Hindlimb muscle (tissue), 1 donor: ENCODE results near the gene IGBP1. TPM values are rescaled to one million over a fixed set of nuclear protein-coding genes. Genes with fewer than 3 reads are reported as not detected.
"Not testable (repeated sequence)": the region's sequence is repeated elsewhere in the genome, so short reads cannot be mapped to it uniquely, and the experiment has no call there.

Source experiments
- DNase-seq: peaks from one replicate; pipeline ENCODE4 v3.0.0-alpha.2; 2013
- polyA plus RNA-seq: library from polyadenylated mRNA; unstranded; fragments of 120-200 nt; gene quantifications from one replicate; pipeline ENCODE4 v1.2.1, GENCODE V29; 2013; ENCODE audit not compliant: insufficient read length

Gene IGBP1
- polyA plus RNA-seq: 117 TPM

DNA sequence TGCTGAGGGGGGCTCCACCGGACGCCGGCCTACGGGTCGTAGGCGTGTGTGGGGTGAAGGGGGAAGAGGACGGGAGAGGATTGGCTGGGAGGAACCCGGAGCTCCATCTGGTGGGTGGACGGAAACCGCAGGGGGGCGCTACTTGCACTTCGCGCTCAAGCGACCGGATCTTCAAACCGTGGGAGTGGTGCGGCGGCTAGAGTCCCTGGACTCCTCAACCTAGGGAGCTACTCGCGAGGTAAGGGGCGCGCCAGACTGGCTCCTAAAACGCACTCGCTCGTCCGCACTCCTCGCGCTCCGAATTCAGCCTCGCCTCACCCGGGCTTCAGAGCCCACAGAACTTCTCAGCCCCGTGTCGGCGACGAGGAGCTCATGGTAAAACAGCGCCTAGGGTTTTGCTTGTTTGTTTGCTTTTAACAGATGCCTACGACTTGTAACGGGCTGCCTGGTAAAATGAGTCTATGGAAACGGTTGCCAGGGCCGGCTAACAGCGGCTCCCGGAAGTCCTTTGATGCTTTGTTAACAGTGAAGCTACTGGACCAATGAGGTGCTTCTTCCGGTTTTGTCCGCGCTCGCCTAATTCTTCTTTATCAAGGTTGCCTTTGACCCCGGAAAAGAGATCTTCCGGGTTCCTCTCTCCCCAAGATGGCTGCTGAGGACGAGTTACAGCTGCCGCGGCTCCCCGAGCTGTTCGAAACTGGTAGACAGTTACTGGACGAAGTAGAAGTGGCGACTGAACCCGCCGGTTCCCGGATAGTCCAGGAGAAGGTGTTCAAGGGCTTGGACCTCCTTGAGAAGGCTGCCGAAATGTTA, at the start of gene IGBP1:
Gene IGBP1 (plus strand): TSS at position 145 of the 813 bp plus-strand sequence. CDS start 501 bp downstream, at position 646.
- peak; percentile 74 for DNase-seq

DNA sequence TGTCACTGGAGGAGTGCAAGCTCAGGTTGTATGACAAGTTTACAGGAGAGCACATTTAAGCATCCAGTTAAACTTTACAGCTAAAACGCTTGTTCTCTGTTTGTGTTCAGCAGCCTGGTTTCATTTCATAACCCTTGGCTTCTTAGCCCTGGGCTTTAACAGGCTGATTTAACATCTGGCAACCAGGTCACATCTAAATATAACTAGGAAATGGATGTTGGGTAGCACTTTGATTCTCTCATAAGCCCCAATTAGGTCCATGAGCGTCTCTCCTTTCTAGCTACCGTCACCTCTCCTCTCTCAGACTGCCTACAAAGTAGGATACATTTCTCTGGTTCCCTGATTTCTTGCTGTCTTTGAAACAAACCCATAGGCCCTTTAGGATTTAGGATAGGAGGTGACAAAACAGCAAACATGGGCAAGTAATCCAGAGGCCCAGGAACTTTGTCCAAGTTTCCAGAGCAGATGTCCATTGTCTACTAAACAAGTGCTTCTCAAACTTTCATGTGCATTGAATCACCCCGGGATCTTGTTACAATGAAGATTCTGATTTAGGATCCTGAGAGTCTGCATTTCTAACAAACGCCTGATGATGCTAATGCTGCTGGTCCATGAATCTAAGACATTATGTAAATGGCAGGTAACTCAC, 48.5 kb upstream of the IGBP1 start:
- peak; percentile 16 for DNase-seq

DNA sequence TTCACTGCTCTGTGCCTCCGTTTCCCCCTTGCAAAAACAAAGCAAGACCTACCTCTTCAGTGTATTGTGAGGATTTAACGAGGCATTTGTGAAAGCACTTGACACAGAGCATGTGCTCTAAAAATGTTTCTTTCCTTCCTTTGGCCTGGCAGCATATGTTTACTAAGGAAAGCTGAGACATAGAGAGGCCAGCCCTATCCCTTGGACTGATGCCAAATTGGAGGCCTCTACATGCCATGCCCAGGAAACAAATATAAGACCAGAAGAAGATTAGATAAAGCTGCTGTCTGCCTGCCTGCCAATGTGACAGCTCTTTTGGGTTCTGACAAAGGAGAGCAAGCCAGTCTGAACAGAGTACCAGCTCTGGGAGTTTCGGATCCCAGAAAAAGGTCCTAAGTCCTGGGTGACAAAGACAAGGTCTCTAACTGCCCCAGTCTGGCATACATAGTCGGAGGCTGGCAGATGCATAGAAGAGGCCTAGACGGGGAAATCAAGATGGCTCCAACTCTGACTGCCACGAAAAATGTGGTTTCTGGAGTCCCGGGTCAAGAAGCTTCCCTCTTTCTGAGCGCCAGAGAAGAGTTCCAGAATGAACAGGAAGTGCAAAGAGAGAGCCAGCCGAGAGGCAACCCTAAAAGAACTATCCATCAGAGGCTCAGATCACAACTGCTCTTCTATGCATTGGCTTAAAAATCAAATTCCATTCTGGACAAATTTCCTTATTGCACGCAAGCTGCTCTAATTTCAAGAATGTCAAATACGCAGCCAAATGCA, 45.2 kb upstream of the IGBP1 start:
- no peak for DNase-seq

DNA sequence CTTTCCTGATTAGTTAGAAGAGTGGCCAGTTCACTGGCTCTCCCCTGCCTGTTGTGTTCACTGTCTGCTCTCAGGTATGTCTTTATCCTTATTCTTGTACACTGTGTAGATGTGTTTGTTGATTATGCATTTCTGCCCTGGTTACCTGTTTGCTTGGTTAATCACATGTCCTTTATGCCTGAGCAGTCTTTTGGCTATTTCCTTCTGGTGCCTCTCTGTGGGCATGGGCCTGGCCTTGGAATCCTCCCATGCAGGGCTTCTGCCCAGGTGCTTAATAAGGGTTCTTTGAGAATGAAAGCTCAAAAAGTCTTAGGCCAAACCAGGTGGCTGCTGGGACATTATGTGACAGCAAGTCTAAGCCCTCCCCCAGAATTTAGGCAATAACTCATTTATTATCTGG, 44.5 kb upstream of the IGBP1 start:
- DNase-seq: no peak

DNA sequence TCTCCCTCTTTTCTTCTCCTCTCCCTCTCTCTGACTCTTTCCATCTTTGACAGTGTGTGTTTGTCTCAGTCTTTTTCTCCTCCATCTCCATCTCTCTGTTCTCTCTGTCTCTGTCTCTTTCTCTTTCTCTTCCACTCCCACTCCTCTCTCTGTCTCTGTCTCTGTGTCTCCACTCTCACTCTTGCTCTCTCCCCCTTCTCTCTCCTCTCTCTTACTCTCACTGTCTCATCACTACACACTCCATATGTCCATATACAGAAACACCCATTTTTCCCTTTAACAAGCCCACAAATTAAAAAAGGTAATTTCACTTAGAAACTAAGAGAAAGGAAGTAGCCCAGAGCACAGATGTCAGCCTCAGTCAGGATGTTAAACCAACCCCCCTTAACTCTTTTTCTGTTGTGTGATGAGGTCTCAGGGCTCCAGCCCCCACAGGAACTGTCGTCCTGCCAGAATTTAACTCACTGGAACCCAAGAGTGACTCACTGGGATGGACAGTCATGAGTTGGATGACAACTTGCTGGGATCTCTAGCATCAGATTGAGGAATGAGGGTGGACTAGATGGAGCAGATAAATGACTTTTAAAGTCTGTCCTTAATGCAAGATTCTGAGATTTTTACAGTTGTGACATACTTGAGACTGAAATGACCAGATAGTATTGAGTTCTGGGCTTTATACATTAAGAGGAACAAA, 43.5 kb upstream of the IGBP1 start:
- DNase-seq: no peak

DNA sequence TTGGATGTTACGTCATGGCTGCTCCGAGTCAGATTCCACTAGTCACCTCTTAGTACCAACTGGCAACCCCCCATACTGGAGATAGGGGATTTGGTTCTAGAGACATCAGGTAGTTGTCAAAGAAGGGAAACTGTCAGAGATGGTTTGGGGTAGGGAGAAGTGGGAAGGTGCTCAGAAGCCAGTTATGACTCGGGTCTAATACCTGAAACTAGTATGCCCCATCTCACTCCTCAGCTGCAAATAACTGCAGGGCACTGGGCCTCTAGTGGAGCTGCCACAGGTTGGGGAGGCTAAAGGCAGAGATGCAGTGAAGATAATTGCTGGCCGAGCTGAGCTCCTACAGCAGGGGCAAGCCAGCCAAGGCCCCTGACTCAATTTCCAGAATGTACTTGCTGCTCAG, 41.0 kb upstream of the IGBP1 start:
- DNase-seq: no peak

DNA sequence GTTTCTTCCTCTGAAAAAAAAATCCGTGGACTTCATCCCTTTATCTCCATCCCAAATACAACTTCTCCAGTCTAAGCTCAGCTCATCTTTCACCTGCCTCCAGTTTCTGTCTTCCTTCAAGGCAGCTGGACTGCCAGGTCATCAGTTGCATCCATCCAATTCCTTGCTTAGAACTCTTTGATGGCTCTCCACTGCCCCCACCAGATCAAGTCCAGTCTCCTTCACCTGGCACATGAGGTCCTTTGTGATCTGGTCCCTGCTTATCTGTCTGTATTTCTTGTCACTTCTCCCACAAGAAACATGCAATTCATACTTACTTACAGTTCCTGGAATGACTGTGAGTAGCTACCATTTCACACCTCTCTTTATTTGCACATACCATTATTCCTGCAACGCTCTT, 37.2 kb upstream of the IGBP1 start:
- DNase-seq: peak; percentile 9

DNA sequence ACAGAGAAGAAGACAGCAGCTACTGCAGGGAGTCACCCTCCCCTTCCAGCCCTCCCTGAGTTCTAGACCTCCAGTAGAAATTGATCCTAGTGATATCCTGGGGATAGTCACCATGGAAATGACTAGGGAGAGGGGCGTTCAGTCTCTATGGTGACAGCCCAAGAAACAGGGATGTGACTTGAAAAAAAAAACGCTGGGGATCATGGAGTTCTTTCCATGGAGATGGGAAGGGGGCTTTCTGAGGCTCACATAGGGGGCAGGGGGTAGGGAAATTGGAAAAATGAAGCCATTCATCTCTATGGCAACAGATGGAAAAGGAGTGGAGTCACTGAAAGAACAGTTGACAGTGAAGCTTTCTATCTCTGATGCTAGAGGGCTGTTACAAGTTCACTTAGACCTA, 28.0 kb upstream of the IGBP1 start:
- DNase-seq: no peak

DNA sequence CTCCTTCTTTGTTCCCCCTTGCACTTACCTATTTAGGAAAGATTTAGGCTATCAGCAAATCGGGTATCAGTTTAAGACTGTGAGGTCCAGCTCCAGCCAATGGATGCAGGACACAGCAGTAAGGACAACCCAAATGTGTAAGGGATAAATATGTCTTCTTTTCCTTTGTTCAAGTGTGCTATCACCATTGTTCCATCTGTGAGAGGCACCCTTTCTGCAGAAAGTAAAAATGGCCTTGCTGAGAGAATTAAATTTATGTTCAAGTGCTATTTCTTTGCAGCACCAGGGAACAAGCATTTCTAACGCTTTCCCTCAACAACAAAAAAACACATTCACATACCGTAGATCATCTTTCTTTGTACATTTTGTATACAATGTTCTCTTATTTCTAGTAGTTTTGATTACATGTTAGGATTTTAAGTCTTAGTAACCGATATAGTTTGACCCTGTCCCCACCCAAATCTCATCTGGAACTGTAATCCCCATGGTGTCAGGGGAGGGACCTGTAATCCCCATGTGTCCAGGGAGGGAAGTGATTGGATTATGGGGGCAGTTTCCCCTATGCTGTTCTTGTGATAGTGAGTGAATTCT, 21.7 kb upstream of the IGBP1 start:
- not testable (repeated sequence) for DNase-seq

DNA sequence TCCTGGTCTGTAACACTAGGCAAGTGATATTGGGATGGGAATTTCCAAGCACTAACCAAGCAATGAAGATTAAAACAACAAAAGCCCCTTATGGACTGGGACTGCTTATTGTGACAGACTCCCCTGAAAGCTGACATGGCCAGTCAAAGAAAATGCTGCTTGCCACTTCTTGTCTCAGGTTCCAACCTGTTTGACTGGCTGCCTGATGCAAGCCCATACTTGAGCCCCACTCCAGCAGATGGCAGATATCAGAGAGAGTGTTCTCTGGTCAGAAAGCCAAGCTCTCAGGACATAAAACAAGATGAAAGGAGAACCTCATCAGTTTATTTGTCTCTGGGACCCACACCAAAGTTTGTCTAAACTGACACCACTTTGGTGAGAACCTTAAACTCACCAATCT, 15.5 kb upstream of the IGBP1 start:
- no peak for DNase-seq

DNA sequence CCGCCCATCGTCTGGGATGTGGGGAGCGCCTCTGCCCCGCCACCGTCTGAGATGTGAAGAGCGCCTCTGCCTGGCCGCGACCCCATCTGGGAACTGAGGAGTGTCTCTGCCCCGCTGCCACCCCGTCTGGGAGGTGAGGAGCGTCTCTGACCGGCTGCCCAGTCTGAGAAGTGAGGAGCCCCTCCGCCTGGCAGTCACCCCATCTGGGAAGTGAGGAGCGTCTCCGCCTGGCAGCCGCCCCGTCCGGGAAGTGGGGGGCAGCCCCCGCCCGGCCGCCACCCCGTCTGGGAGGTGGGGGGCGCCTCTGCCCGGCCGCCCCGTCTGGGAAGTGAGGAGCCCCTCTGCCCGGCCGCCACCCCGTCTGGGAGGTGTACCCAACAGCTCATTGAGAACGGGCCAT, 10.2 kb upstream of the IGBP1 start:
- DNase-seq: not testable (repeated sequence)

DNA sequence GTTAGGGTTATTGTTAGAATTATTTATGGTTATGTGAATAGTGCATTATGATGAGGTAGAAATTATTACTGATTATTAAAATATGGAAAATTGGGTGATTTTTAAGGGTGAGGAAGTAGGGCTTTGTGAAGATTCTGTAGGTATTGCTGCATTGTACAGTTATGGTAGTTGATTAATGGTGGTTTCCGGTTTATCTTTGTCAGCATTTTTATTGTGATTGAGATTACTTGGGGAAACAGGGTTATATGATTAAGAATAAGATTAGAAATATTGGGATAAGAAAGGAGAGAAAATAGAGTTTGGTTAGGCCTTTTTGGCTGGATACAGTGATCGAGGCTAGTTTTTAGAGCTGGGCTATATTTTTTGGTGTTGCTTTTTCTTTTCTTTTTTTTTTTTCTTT, 8.6 kb upstream of the IGBP1 start:
- DNase-seq: no peak

DNA sequence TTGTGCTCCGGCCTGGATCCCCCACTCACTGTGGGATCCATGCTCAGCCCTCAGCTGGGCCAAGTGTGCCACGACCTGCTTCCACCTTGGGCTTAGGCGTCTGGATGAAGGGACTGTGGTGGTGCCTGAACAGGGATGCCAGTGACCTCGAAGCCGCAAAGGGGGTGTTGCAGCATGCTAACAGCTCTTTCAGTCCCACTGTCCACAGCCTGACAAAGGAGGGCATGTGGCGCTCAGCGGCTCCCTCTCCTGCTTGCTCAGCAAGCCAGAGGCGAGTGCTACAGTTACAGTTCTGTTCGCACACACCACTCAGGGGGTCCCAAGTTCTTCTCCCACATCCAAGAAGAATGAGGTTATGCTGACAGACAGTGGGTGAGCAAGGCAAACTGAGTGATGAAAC, 5.2 kb upstream of the IGBP1 start:
- no peak for DNase-seq

DNA sequence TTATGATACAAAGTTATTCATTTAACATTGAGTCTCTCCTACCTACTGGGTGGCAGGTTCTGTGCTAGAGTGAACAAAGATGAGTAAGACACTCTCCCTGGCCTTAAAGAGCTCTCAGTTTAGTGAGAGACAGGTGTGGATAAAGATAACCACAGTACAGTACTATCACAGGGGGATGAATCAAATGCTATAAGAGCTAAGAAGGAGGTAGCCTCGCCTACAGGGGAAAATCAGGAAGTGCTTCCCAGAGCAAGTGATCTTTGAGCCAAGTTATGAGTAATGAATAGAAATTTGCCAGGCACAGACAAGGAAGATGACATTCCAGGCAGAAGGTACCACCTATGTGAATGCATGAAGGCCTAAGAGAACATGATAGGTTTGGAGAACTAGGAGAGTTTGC, 3.4 kb upstream of the IGBP1 start:
- DNase-seq: no peak

DNA sequence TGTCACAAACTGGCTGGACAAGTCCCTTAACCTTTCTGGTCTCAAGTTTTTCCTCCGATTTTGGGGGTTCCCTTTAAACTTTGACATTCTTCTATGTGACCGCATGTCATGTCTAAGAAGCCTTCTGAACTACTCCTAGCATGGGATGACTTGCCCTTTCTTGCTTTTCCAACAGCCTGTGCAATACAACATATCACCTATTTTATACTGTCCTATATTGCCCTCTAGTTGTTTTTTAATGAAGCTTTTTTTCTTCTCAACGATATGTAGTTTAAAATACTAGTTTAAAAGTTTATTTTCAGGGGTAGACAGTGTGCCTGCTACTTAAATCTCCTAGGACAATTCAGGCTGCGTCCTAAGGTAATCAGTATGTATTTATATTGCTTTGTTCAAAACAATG, 1.0 kb upstream of the IGBP1 start:
- DNase-seq: no peak

DNA sequence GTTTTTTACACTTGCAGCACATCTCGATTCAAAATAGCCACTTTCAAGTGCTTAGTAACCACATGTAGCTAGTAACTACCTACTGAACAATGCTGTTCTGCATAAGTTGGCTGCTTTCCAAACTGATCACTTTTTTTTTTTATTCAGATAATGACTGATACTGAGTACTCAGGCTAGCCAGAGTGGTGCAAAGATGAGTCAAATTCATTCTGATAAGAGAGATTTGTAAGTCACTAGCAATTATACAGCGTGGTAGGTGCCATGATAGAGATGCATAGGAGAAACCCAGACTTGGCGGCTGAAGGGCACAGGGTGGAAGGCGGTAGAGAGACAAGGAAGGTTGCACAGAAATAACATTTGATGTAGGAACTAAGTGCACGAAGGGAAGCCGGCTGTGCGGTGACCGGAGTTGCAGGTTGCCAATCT, 357 bp upstream of the IGBP1 start:
- no peak for DNase-seq

DNA sequence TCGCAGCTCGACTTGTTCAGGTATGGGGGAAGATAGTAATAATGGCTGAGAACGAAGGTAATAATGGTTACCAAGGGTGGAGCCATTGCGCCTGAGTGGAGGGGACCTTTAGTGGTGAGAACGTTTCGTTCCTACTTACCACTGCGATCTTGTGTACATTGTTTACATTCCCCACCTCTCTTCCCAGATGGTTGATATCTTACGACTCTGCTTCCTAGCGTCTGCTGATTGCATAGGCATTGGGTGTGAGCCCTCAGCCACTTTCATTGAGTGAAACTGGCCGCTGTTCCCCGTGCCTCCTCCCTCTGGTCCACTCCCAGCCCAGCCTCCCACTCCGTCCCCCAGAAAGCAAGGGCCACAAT, 850 bp downstream of the IGBP1 start:
- no peak for DNase-seq

DNA sequence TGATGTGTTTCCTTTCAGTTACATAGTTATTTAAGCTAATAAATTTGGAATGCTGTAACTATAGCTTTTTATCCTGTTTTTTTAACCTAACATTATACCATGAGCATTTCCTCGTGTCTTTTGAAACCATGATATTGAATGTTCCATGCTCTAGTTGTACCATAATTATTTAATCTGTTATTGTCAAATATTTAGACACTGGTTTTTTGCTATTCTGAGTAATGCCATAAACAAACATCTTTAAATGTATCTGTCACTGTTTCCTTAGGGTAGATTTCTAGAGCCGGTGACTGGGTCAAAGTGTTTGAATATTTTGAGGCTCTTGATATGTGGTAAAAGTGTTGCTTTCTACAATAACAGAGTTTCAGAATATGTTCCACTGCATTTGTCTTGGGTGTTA, 5.4 kb downstream of the IGBP1 start:
- no peak for DNase-seq

DNA sequence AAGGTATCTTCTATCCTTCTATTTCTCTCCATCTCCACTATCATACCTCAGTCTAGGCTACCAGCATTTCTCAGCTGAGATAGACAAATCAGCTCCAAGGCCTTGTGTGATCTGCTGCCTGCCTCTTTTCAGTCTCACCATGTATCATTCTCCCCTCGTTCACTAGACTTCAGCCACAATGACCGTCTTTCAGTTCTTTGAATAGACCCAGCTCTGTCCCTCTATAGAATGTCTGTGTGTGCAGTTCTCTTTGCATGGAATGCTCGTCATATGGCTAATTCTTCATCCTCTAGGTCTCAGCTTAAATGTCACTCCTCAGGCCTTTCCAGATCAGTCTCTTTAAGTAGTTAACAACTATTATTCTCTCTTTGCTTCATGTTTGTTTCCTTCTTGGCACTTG, 6.5 kb downstream of the IGBP1 start:
- DNase-seq: no peak

DNA sequence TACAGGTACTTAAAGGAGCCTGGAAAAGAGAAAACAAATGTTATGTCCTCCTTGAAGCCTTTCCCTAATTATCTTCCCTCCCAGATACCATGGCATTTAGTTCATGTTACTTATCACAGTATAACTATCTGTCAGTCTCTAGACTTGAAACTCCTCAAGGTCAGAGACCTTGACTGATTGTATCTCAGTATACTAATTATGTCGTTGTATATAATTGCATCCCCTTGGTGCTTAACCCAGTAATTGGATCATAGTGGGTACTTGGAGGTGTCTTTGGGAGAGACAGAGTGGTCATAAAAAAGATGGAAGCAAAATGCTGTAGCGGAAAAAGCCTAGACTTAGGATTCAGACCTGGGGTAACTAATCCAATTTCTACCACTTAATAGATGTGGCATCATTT, 8.1 kb downstream of the IGBP1 start:
- DNase-seq: no peak

DNA sequence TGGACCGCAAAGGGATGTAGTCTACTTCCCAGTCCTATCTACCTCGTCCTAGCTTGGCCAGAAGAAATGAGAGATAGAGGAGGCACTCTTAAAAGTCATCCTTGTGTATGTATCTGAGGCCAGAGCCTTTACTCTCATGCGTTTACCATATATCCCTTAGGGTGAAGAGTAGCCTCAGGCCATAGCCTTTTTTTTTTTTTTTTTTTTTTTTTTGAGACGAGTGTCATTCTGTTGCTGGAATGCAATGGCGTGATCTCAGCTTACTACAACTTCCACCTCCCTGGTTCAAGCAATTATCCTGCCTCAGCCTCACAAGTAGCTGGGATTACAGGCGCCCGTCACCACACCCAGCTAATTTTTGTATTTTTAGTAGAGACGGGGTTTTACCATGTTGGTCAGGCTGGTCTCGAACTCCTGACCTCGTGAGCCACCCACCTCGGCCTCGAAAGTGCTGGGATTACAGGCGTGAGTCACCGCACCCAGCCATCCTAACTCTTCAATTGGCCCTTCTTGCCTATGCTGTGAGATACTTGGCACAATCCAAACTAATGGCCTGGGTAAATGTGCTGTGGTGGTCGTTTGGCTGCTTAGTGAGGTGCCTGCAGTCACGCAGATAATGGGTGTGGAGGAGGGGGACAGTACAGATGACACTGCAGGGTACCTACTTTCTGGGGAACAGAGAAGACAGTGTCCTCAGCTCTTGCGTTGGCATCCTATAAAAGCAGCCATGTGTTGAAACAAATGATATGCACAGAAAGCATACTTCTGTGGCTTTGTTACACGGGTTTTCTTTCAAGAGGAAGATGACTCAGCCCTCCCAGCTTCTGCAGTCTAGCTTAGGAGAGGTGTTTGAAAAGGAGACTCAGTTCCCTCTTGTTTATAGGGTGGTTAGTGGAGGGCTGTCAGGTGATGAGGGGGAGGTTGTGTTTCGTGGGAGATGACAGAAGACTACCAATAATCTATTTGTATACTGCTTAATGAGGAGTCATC, 33.6 kb downstream of the IGBP1 start:
- no peak for DNase-seq
